NK-92 (cell line): ENCODE results near the gene LSP1.

ENCODE experiments used
- DNase-seq: peaks from one replicate; lab custom pipeline; 2025; ENCODE audit not compliant: unreplicated experiment; lab: John Stamatoyannopoulos, UW

LSP1 gene

GRCh38 chr11:1847006-1847735 is 5.7 kb upstream of the LSP1 start:
- DNase-seq = no peak

GRCh38 chr11:1847926-1848639 is 4.8 kb upstream of the LSP1 start:
- no peak for DNase-seq

DNA sequence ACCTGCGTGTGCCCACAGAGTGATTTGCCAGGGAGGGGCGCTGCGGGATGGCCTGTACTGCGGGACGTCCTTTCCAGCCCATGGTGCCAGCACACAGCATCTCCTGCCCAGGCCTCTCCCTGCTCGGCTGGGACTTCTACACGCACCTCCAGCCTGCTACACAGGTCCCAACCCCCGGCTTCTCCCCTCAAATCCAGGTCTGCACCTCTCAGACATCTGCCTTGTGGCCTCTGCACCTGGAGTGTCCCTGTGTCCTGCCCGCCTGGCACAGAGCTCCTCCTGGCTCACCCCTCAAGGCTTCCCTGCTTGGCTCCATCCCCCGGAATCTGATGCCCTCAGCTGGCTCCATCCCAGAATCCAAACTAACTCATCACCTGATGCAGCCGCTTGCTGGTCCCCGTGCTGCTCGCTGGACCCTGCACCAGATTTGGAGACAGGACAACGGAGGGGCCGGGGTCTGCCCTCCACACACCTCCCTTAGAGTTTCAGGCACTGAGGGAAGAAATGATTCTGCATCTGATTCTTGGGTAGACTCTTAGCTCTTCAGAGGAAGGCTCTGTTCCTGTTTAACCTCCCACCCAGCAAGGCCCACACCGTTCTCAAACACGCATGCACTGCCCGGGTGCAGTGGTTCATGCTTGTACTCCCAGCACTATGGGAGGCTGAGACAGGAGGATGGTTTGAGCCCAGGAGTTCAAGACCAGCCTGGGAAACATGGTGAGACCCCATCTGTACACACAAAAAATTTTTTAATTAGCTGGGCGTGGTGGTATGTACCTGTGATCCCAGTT is 4.0 kb upstream of the LSP1 start:
- DNase-seq = no peak

GRCh38 chr11:1851468-1852180 is 1.3 kb upstream of the LSP1 start:
- DNase-seq = no peak

GRCh38 chr11:1852271-1852876 is 510 bp upstream of the LSP1 start:
- DNase-seq = no peak

GRCh38 chr11:1853376-1854131 is 670 bp downstream of the LSP1 start:
- DNase-seq = no peak

DNA sequence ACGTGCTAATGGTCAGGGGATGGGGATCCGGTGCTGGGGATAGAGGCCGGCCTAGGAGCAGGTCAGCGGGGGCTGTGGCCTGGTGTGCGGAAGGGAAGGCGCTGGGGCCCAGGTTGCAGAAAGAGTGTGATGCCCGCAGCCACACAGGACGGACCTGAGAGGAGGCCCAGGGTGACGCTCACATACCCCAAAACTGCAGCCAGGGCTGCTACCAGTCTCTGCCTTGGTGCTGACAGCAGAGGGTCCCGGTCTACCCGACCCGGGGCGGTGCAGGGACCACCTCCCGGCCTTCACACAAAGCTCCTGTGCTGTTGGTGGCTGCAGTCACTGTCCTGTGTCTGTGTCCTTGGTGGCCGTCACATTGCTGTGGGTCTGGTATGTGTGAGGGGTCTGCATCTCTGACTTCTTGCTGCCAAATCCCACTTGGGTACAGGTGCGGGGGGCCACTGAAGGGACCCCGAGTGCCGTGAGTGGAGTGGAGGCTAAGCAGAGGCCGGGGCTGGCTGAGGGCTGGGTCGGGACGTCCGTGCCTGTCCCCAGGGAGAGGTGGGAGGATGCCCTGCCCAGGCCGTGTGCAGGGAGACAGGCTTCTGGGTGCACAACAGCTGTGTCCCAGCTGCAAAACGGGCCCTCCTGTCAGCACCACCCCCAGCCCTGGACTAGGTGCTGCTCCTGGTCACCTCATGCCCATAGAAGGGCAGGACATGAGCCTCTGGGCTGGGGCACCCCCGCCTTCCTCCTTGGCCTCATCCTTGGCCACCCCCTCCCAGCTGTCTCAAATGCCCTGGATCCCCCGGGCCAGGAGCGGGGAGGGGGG is 1.5 kb downstream of the LSP1 start:
- DNase-seq = no peak

DNA sequence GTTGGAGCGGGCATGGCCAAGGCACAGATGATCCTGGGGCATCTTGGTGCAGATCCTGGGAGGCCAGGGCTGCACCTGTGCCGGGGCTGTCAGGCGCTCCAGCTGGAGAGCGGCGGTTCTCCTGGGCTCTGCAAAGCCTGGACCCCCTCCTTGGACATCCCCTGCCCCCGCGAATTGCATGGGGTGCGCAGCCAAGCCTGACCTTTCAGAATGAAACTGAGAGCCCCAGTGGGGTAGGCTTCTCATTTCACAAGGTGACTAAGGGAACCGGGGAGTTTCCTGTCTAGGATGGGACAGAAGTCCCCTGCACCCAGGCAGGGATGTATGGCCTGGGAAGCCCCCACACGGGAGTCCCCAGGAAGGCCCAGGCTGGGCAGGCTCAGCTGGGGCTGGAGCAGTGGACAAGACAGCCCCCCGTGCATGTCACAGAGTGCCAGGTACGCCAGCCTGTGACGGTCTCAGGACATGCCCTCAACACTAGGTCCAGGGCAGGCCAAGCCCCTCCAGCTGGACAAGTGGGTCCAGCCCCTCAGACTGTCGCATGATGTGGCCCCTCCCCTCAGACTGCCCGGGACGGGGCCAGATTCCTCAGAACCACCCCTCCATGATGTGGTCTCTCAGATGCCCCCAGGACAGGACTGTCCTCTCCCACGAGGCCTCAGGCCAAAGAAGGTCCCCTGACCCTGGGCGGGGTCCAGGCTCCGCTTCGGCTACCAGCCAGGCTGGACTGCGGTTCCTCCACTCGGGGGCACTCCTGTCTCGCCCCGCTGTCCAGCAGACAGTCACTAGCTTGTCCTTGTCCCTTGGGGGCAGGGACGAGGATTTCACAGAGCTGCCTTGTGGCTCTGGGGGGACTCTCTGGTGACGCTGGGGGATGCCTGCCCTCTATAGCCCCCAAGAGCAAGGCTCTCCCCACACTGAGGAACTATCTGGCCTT is 2.3 kb downstream of the LSP1 start:
- no peak for DNase-seq

- no peak for DNase-seq
These were observed 3.0 kb downstream of the LSP1 start for GRCh38 chr11:1855886-1856265.

DNA sequence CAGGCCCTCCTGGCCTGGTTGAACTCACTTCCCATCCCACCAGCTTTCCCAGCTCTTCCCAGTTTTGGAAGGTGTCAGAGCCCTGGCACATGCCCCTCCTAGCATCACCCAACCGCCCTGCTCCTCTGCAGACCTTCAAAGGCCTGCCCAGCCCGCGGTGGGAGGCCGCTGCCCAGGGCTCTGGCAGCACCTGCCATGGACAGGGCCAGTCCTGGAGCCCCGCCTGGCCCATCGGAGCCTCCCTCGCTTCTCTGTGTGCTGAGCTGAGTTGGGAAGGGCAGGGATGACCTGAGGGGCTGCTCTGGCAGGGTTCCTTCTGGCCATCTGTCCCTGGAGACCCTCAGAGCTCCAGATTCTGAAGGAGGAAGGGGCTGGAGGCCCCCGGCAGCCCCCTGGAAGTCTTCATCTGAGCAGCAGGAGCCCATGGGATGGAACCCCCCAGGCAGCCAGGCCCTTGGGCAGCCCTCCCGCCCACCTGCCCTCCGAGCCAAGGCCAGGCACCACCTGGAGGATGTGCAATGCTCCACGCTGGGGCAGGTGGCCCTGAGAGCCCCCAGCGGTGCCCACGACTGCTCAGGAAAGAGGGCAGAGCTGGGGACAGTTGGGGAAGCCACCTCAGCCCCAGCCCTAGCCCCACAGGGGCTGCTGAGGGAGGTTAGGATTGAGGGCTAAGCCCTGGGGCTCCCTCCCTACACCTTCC is 3.6 kb downstream of the LSP1 start:
- no peak for DNase-seq

DNA sequence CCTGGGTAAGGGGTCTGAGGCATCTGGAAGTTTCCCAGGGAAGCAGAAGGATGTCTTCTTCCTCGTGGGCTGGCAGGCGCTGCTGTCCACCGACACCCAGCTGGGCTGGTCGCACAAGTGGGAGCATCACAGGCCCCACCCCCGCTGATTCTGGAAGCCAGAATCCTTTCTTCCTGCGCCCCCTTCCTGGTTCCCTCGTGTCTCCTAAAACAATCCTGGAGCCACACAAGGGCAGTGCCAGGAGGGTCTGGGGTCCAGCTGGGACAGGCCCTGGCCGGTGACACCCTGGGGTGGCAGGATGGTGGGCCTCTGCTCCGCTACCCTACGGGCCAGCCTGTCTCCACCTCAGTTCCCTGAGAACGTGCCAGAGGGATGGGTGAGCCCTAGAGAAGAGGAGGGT is 4.2 kb downstream of the LSP1 start:
- DNase-seq = no peak

GRCh38 chr11:1858154-1858553 is 5.3 kb downstream of the LSP1 start:
- no peak for DNase-seq

DNA sequence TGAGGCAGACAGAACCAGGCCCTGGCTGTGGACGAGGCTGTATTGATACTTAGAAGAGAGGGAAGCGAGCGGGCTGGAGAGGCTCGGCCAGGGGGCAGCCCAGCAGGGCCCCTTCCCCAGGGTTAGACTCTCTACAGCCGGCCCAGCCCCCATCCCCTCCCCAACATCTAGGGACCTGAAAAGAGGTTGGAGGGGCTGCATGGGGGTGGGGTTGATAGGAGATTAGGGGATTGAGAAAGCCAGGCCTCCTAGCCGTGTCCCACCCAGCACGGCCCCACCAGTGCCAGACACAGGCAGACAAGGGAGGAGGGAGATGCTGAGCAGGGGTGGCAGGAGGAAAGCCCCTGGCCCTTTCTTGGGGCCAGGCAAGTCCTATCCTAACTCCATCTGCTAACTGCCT is 5.7 kb downstream of the LSP1 start:
- no peak for DNase-seq

DNA sequence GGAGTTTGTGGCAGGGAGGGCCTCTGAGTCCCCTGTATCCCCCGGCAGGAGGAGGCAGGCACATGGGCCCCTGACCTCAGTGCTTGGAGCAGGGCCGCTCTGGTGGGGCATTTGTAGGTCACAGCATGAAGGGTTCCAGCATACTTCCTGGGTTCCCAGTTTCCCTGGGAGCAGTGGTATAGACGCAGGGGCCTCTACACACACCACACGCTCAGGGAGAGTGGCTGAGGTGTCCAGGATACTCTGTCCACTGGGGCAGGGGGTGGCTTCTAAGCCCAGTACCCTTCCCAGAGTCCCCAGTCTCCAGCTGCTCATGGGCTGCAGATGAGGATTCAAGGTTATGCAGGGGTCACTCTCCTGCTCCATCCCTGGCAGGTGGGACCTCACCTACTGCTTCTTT is 6.1 kb downstream of the LSP1 start:
- no peak for DNase-seq

DNA sequence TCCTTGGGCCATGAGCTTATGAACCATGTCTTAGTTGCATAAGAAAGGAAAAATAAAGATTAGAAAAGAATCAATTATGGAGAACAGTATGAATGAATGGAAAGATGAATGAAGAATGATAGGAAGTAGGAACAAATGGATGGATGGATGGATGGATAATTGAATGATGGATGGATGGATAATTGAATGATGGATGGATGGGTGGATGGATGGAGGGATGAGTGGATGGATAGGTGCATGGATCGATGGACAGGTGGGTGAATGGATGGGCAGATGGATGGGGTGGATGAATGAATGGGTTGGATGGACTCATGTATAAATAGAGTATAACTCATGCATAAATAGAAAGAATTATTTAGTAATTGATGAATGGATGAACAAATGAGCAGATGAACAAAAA is 7.2 kb downstream of the LSP1 start:
- DNase-seq = no peak

DNA sequence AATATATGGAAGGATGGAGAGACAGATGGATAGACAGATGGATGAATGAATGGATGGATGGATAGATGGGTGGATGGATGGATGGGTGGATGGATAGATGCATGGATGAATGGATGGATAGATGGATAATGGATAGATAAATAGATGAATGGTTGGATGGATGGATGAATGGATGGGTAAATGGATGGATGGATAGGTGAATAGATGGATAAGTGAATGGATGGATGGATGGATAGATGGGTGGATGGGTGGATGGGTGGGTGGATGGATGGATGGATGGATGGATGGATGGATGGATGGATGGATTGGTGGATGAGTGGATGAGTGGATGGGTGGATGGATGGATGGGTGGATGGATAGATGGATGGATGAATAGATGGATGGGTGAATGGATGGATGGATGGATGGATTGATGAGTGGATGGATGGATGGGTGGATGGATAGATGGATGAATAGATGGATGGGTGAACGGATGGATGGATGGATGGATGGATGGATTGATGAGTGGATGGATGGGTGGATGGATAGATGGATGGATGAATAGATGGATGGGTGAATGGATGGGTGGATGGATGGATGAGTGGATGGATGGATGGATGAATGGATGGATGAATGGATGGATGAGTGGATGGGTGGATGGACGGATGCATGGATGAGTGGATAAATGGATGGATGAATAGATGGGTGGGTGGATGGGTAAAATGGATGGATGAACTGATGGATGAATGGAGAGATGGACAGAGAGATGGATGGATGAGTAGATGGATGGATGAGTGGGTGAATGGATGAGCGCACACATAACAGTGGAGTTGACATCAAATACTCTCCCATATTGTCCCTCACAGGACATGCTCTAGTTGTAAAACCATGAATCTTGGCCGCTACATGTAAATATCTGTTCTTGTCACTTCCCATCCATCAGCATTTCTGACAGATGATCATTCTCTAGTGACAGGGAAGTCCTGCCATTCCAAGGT is 8.8 kb downstream of the LSP1 start:
- no peak for DNase-seq
